Measurements from ENCODE around the gene PTPRR.

DNA sequence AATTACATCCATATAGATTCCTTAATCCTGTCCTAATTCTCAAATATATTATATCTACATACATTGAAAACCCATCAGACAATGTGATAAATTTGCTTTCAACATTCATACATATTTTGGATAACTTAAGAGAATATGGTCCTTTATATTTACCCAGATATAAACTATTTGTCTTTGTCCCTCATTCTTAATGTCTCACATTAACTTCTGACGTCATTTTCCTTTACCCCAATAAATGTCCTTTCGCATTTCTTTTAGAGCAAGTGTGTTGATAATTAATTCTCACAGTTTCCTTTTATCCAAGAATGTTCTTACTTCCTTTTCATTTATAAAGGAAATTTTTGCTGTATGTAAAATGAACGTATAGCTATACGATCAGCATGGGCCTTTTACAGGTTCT is 12.6 kb upstream of the PTPRR start:
- TF ChIP-seq, protein P1, sequence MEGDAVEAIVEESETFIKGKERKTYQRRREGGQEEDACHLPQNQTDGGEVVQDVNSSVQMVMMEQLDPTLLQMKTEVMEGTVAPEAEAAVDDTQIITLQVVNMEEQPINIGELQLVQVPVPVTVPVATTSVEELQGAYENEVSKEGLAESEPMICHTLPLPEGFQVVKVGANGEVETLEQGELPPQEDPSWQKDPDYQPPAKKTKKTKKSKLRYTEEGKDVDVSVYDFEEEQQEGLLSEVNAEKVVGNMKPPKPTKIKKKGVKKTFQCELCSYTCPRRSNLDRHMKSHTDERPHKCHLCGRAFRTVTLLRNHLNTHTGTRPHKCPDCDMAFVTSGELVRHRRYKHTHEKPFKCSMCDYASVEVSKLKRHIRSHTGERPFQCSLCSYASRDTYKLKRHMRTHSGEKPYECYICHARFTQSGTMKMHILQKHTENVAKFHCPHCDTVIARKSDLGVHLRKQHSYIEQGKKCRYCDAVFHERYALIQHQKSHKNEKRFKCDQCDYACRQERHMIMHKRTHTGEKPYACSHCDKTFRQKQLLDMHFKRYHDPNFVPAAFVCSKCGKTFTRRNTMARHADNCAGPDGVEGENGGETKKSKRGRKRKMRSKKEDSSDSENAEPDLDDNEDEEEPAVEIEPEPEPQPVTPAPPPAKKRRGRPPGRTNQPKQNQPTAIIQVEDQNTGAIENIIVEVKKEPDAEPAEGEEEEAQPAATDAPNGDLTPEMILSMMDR (IDR thresholded peaks at IDR 0.05) = no peak
- TF ChIP-seq EP300 (IDR thresholded peaks at IDR 0.05) (no peak), POLR2AphosphoS5 (IDR thresholded peaks at IDR 0.05) (no peak), POLR2A (IDR thresholded peaks at IDR 0.05) (no peak)
